ENCODE measurements around the gene DRGX.

Gene DRGX

DNA sequence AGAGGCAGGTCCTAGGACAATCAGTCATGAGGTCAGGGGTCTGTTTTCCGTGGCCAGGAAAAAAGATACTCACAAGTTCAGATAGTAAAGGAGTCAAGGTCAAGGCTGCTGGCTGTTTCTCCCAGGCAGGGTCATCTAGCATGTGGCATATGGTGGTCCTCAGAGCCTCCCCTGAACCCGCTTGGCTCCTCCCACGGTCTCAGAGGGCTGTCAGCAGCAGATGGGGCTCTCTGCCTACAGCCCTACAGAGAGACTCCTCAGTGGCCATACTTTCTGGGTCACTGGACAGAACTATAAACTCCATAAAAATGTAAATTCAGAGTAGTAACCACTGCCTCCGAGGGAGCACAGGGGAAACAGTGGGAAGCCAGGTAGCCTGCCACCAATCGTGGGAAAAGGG is 11.3 kb upstream of the DRGX start:
- TF ChIP-seq, protein P1, sequence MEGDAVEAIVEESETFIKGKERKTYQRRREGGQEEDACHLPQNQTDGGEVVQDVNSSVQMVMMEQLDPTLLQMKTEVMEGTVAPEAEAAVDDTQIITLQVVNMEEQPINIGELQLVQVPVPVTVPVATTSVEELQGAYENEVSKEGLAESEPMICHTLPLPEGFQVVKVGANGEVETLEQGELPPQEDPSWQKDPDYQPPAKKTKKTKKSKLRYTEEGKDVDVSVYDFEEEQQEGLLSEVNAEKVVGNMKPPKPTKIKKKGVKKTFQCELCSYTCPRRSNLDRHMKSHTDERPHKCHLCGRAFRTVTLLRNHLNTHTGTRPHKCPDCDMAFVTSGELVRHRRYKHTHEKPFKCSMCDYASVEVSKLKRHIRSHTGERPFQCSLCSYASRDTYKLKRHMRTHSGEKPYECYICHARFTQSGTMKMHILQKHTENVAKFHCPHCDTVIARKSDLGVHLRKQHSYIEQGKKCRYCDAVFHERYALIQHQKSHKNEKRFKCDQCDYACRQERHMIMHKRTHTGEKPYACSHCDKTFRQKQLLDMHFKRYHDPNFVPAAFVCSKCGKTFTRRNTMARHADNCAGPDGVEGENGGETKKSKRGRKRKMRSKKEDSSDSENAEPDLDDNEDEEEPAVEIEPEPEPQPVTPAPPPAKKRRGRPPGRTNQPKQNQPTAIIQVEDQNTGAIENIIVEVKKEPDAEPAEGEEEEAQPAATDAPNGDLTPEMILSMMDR (IDR thresholded peaks at IDR 0.05; ENCODE audit: insufficient read depth, low read length, poor library complexity, severe bottlenecking), result no peak
- no peak for DNase-seq (ENCODE audit: extremely low read depth, insufficient read length)
- Histone ChIP-seq H3K36me3 (ENCODE audit: control insufficient read depth, insufficient read depth, low read length) (no peaks in the 10 kb centered on the region), H3K27me3 (replicated peaks; ENCODE audit: control insufficient read depth, insufficient read depth, low read length) (peaks cover 1% of the 10 kb centered on the region; the same call in 1 of the 2 replicates), H3K4me3 (replicated peaks; ENCODE audit: low read depth, low read length) (no peak overlapping the region)

DNA sequence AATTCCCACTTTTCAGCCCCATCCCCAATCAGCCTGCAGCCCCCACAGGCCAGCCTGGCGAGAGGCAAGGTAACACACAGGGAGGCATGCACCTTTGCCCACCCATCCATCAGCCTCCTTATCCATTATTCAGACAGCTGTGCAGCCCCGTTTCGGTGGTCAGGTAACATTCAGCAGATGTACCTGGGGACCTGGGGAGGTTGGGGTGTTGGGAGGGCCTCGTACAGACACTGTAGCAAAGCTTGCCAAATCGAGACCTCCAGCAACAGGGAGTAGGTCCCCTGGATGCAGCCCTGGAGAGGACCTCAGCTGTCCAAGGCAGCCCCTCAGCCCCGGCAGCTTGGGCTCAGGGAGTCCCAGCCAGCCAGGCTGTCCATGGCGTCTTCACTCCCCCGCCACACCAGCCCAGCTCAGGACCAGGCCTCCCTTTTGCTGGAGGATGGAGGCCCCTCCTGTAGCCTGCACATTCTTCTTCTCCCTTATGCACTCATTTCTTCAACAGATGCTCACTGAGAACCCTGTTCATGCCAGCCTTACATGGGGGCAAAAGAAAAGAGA is 8.5 kb upstream of the DRGX start:
- Histone ChIP-seq H3K4me3 (replicated peaks; ENCODE audit: low read depth, low read length) (no peak overlapping the region), H3K36me3 (ENCODE audit: control insufficient read depth, insufficient read depth, low read length) (no peaks in the 10 kb centered on the region), H3K27me3 (replicated peaks; ENCODE audit: control insufficient read depth, insufficient read depth, low read length) (peaks cover 1% of the 10 kb centered on the region; the same call in 1 of the 2 replicates)
- TF ChIP-seq, protein P1 (IDR thresholded peaks at IDR 0.05; ENCODE audit: insufficient read depth, low read length, poor library complexity, severe bottlenecking), result no peak
- no peak for DNase-seq (ENCODE audit: extremely low read depth, insufficient read length)

DNA sequence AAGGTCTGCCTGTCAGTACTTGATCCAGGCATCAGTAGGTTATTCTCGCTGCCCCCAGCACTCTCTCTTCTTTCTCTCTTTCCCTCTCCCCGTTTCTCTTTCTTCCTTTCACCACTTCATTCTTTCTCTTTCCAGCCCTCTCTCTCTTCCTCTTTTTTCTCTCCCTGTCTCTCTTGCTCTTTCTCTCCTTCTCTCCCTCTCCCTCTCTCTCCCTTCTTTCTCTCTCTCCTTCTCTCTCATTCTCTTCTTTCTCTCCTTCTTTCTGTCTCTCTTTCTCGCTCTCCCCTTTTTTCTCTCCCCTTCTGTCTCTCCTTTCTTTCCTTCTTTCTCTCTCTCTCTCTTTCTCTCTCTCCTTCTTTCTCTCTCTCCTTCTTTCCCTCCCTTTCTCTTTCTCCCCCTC is 7.5 kb upstream of the DRGX start:
- Histone ChIP-seq H3K4me3 (replicated peaks; ENCODE audit: low read depth, low read length) (no peak overlapping the region), H3K27me3 (replicated peaks; ENCODE audit: control insufficient read depth, insufficient read depth, low read length) (peaks cover 1% of the 10 kb centered on the region; the same call in 1 of the 2 replicates), H3K36me3 (ENCODE audit: control insufficient read depth, insufficient read depth, low read length) (no peaks in the 10 kb centered on the region)
- TF ChIP-seq, protein P1 (IDR thresholded peaks at IDR 0.05; ENCODE audit: insufficient read depth, low read length, poor library complexity, severe bottlenecking), result no peak
- no peak for DNase-seq (ENCODE audit: extremely low read depth, insufficient read length)

DNA sequence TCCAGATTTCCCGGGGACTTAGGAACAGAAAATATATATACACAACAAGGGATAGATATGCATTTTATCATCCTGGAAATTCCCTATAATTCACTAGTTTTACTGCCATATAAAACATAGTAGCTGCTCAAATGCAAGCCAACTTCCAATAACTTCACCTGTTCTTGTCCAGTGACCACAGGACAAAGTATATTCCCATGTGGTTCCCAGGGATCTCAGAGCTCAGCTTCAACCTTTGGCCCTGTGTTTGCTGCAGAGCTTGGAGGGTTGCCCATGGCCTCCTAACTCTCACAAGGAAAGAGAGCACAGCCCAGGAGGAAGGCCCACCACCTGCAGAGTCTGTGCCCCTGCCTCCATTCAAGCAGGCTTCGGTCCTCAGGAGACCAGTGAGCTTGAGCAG is 4.5 kb upstream of the DRGX start:
- TF ChIP-seq, protein P1 (IDR thresholded peaks at IDR 0.05; ENCODE audit: insufficient read depth, low read length, poor library complexity, severe bottlenecking), result no peak
- DNase-seq (ENCODE audit: extremely low read depth, insufficient read length), result no peak
- Histone ChIP-seq H3K4me3 (replicated peaks; ENCODE audit: low read depth, low read length) (no peak overlapping the region), H3K36me3 (ENCODE audit: control insufficient read depth, insufficient read depth, low read length) (no peaks in the 10 kb centered on the region), H3K27me3 (replicated peaks; ENCODE audit: control insufficient read depth, insufficient read depth, low read length) (no peaks in the 10 kb centered on the region; the same call in 1 of the 2 replicates)

DNA sequence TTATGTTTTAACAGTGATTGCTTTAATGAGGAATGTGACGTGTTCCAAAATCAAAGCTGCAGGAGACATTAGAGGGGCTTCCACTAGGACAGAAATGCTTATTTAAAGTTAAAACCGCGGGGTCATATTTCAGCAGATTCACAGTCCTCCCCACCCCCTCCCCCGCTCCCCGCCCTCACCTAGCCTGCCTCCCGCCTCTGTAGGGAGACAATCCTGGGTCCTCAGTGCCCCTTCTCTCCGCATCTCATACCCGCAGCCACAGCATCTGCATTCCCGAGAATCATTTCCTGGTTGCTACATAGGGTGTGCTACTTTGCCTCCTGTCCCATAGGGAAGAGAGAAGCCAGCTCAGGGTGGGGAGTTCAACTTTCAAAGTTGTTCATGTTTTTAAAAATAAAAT is 3.1 kb upstream of the DRGX start:
- Histone ChIP-seq H3K36me3 (ENCODE audit: control insufficient read depth, insufficient read depth, low read length) (no peaks in the 10 kb centered on the region), H3K27me3 (replicated peaks; ENCODE audit: control insufficient read depth, insufficient read depth, low read length) (no peaks in the 10 kb centered on the region; the same call in 1 of the 2 replicates), H3K4me3 (replicated peaks; ENCODE audit: low read depth, low read length) (no peak overlapping the region)
- TF ChIP-seq, protein P1 (IDR thresholded peaks at IDR 0.05; ENCODE audit: insufficient read depth, low read length, poor library complexity, severe bottlenecking), result no peak
- no peak for DNase-seq (ENCODE audit: extremely low read depth, insufficient read length)
